GM12892 (cell line): Measurements from ENCODE around the gene IFRD2.
"Not testable (repeated sequence)": the region's sequence is repeated elsewhere in the genome, so short reads cannot be mapped to it uniquely, and the experiment has no call there.

Experiments
- POLR2A ChIP-seq: IDR thresholded peaks from 2 replicates; pipeline ENCODE4 v1.6.1; 2011; ENCODE audit warnings: low read depth, low read length, control low read depth
- POLR2AphosphoS5 ChIP-seq: IDR thresholded peaks from 2 replicates; pipeline ENCODE4 v1.6.1; 2011; ENCODE audit warnings: low read depth, low read length, control low read depth

DNA sequence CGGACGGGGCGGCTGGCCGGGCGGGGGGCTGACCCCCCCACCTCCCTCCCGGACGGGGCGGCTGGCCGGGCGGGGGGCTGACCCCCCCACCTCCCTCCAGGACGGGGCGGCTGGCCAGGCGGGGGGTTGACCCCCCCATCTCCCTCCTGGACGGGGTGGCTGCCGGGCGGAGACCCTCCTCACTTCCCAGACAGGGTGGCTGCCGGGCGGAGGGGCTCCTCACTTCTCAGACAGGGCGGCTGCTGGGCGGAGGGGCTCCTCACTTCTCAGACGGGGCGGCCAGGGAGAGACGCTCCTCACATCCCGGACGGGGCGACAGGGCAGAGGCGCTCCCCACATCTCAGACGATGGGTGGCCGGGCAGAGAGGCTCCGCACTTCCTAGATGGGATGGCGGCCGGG, 19.8 kb upstream of the IFRD2 start:
- not testable (repeated sequence) for TF ChIP-seq POLR2AphosphoS5, POLR2A
